GM12873 (cell line): ENCODE data around the gene AMT.

Experiments used
- CTCF ChIP-seq: IDR thresholded peaks from 2 replicates; pipeline ENCODE4 v1.5.1; 2012; ENCODE audit warnings: low read depth, mild to moderate bottlenecking, moderate library complexity, low read length, control low read depth; ENCODE audit not compliant: insufficient read depth; ENCODE audit errors: missing control alignments

AMT gene

GRCh38 chr3:49417516-49418120 is 4.7 kb downstream of the AMT start:
- TF ChIP-seq CTCF: no peak

GRCh38 chr3:49416867-49417266 is 5.4 kb downstream of the AMT start:
- TF ChIP-seq CTCF: no peak

GRCh38 chr3:49415931-49416601 is 6.2 kb downstream of the AMT start:
- TF ChIP-seq CTCF: no peak

- TF ChIP-seq CTCF: no peak
Observed at GRCh38 chr3:49414753-49415152, 7.5 kb downstream of the AMT start.

GRCh38 chr3:49413338-49413734 is 8.9 kb downstream of the AMT start:
- TF ChIP-seq CTCF: no peak

- TF ChIP-seq CTCF: no peak
Observed at GRCh38 chr3:49412632-49413337, 9.5 kb downstream of the AMT start.

- no peak for TF ChIP-seq CTCF
Observed at GRCh38 chr3:49411968-49412631, 10.2 kb downstream of the AMT start, which contains the start of the genes RHOA and TCTA. TSS of gene RHOA (minus strand) at chr3:49411976. CDS start at chr3:49375589, 36,387 bp downstream. TSS of gene TCTA (plus strand) at chr3:49412423. CDS start at chr3:49412427, 4 bp downstream.
